ENCODE data around the gene ME1.

DNA sequence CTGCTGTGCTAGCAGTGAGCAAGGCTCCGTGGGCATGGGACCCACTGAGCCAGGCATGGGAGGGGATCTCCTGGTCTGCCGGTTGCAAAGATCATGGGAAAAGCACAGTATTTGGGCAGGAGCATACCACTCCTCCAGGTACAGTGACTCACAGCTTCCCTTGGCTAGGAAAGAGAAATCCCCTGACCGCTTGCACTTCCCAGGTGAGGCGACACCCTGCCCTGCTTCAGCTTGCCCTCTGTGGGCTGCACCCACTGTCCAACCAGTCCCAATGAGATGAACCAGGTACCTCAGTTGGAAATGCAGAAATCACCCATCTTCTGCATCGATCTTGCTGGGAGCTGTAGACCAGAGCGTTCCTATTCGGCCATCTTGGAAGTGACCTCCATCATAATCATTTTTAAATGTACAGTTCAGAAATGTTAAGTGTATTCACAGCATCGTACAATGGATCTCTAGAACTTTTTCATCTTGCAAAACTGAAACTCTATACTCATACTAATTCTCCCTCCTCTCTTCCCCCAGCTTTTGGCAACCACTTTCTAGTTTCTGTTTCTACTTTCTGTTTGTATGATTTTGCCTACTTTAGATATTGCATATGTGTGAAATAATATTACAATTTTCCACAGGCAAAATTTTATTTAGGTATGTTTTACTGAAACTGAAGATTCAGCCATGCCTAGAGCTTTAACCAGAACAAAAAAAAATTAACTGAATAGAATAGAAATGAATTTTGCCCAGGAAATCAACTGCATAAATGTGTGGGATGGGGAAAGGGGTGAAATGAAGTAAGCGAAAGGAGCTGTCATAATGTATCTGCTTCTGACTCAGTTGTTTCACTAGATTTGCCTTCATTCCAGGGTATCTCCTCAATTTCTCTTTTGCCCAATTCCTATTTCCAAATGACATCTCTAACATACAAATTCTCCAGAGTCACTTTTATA lies 137.7 kb downstream of the ME1 start:
- TF ChIP-seq POLR2A (IDR thresholded peaks at IDR 0.05) (no peak), POLR2AphosphoS5 (IDR thresholded peaks at IDR 0.05) (no peak)
- TF ChIP-seq, protein P1, sequence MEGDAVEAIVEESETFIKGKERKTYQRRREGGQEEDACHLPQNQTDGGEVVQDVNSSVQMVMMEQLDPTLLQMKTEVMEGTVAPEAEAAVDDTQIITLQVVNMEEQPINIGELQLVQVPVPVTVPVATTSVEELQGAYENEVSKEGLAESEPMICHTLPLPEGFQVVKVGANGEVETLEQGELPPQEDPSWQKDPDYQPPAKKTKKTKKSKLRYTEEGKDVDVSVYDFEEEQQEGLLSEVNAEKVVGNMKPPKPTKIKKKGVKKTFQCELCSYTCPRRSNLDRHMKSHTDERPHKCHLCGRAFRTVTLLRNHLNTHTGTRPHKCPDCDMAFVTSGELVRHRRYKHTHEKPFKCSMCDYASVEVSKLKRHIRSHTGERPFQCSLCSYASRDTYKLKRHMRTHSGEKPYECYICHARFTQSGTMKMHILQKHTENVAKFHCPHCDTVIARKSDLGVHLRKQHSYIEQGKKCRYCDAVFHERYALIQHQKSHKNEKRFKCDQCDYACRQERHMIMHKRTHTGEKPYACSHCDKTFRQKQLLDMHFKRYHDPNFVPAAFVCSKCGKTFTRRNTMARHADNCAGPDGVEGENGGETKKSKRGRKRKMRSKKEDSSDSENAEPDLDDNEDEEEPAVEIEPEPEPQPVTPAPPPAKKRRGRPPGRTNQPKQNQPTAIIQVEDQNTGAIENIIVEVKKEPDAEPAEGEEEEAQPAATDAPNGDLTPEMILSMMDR (IDR thresholded peaks at IDR 0.05) = no peak
